Stimulated activated naive CD8-positive, alpha-beta T cell treated with anti-CD3 and anti-CD28 coated beads, Interleukin-15, amount 100 ng/mL, for 72 hours (primary cell): ENCODE results near the gene GPRIN3.
"Not testable (repeated sequence)": the region's sequence is repeated elsewhere in the genome, so short reads cannot be mapped to it uniquely, and the experiment has no call there.

Experiments used
- ATAC-seq: fragments of 150-1000 bp; cut with Tn5 transposase; 2 replicates; pipeline ENCODE4 v1.10.0; 2021; ENCODE audit warnings: mild to moderate bottlenecking, moderate library complexity
- DNase-seq, 2 donors: peaks; one replicate each; pipeline ENCODE4 v3.0.0; 2021 to 2022
- H3K27ac Mint-ChIP-seq, 2 donors: one replicate each; pipeline ENCODE4 v1.8.0; 2022; ENCODE audit warnings: mild to moderate bottlenecking in 2 of 2, mixed read lengths in 2 of 2, moderate library complexity in 2 of 2
- H3K27me3 Mint-ChIP-seq: one replicate; pipeline ENCODE4 v1.8.0; 2022; ENCODE audit warnings: mixed read lengths
- H3K4me1 Mint-ChIP-seq: one replicate; pipeline ENCODE4 v1.8.0; 2022; ENCODE audit warnings: mild to moderate bottlenecking, mixed read lengths
- H3K4me3 Mint-ChIP-seq, 2 donors: one replicate each; pipeline ENCODE4 v1.8.0; 2022; ENCODE audit warnings: mild to moderate bottlenecking in 2 of 2, mixed read lengths in 2 of 2, moderate library complexity in 1 of 2
- H3K9me3 Mint-ChIP-seq, 2 donors: one replicate each; pipeline ENCODE4 v1.8.0; 2022; ENCODE audit warnings: mixed read lengths in 2 of 2

The GPRIN3 gene

DNA sequence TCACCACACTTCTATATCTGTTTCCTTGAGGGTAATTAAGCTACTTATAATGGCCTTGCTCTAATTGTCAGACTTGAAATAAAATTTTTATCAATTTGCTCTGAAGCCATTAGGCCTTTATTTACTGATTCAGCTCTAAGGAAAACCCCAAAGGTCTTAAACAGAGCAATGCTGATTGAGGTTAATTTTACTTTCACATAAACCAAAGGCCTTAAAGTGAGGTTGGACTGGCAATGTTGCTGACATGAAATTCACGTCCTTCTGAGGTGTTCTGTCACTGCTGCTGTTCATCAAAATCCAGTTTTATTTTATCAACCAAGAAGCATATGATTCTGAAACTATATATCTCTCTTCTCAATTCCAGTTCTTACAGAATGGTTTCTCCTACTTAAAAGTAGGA, 21.7 kb upstream of the GPRIN3 start:
- Mint-ChIP-seq H3K27me3 (no peaks in the 10 kb centered on the region), H3K9me3 (peaks cover 3 to 5% of the 10 kb centered on the region in 2 donors), H3K4me3 (no peak overlapping the region), H3K4me1 (peaks cover 9% of the 10 kb centered on the region), H3K27ac (no peak overlapping the region)
- no peak for ATAC-seq
- no peak for DNase-seq

DNA sequence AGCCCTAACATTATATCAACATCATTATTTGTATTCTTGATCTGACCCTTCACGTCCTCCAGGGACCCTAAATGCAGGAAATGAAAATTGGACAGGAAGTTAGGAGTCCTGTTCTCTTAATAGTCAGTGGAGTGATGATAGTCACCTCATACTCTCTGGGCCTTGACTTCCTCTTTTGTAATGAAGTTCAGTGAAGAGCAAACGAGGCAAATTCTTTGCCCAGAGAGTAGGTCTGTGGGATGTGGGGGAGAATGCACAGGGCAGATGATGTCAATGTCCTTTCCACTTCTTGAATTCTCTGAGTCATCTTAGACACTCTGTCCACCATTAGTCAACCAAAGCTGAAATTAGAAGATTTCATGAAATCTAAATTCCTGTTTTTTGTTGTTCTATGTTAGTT, 17.1 kb upstream of the GPRIN3 start:
- Mint-ChIP-seq H3K4me3 (peak overlapping the region in 1 of 2 donors; percentile 17), H3K27me3 (no peaks in the 10 kb centered on the region), H3K27ac (no peak overlapping the region), H3K9me3 (peaks cover 3 to 5% of the 10 kb centered on the region in 2 donors), H3K4me1 (peaks cover 11% of the 10 kb centered on the region)
- DNase-seq (peak in 1 of 2 donors; percentile 21), ATAC-seq (peak; percentile 91)

DNA sequence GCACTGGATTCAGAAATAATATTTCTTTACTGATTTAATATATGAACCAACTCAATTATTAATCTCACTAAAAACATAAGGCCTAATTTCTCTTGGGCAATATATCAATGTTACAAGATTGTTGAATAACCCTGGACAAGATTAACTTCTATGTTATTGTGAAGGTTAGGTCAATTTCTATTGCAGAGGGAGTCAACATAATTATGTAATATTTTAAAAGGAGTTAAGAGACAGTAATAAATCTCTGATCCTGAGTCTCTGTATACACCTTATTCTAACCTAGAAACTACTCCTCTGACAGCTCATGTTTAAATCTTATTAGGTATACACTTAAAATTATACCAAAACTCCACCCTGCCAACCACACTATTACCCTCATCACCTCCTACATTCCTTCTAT, 15.1 kb upstream of the GPRIN3 start:
- no peak overlapping the region for H3K4me3 Mint-ChIP-seq
- H3K27me3 Mint-ChIP-seq: no peaks in the 10 kb centered on the region
- H3K4me1 Mint-ChIP-seq: peaks cover 31% of the 10 kb centered on the region
- ATAC-seq (no peak), DNase-seq (no peak)
- H3K9me3 Mint-ChIP-seq: peaks cover 3 to 4% of the 10 kb centered on the region in 2 donors
- H3K27ac Mint-ChIP-seq: no peak overlapping the region

DNA sequence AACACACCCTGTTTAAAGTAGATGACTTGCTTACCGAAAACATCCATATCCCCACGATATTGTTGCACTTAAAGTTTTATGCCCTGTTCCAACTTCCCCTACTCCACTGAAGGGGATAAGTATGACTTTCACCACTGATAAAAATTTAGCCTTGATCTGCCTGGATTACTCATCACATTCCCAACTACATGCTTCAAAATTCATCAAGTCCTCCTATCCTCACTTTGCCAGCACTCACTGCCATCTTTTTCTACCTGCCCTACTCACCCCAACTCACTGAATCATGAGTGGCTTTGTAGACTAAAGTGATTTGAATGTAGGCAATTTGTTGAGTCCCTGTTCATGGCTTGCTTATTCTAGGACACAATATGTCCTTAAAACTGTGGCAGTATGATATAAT, 12.2 kb upstream of the GPRIN3 start:
- ATAC-seq (no peak), DNase-seq (no peak)
- Mint-ChIP-seq H3K4me1 (peaks cover 44% of the 10 kb centered on the region), H3K27ac (no peak overlapping the region), H3K27me3 (no peaks in the 10 kb centered on the region), H3K4me3 (no peak overlapping the region), H3K9me3 (no peaks in the 10 kb centered on the region)

DNA sequence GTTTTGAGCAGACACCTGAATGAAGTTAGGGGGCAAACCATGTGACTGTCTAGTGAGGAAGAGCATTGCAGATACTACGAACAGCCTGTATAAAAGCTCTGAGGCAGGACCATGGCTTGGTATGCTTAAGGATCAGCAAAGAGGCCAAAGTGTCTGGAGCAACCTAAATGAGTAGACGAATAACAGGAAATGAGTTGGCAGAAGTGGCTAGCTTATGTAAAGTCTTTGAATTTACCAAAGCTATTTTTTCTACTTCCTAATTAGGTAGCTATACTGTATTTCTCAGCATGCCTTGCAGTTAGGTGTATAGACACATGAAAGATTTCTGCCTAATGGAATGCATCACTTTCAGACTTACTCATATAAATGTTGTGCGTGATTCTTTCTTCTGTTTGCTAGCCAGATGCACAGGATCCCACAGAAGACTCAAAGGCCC, 9.3 kb upstream of the GPRIN3 start:
- ATAC-seq: peak; percentile 96
- Mint-ChIP-seq H3K9me3 (no peaks in the 10 kb centered on the region), H3K4me1 (peaks cover 39% of the 10 kb centered on the region), H3K4me3 (peak overlapping the region; percentile 36 to 62), H3K27ac (peak overlapping the region; percentile 48 to 96), H3K27me3 (no peaks in the 10 kb centered on the region)
- peak in 1 of 2 donors; percentile 29 for DNase-seq

DNA sequence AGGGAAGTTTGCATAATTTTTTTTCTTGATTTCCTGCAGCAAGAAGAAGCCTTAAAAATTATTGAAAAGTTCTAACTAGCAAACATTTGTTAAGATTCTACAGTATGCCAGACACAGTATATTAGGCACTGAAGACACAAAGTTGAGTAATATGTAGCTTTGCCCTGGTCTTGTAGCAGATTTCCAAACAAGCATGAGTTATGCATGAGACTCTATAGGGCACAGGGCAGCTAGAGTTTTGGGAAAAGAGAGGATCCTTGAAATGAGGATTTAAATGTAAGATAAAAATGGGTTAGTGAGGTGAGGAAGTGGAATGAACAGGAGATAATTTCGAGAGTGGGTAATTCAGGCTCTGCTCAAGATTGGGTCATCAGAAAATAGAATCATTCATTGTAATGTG, 8.6 kb upstream of the GPRIN3 start:
- no peaks in the 10 kb centered on the region for H3K9me3 Mint-ChIP-seq
- peak overlapping the region in 1 of 2 donors; percentile 65 for H3K4me3 Mint-ChIP-seq
- peak overlapping the region in 1 of 2 donors; percentile 96 for H3K27ac Mint-ChIP-seq
- ATAC-seq (no peak), DNase-seq (no peak)
- H3K27me3 Mint-ChIP-seq: no peaks in the 10 kb centered on the region
- peaks cover 39% of the 10 kb centered on the region for H3K4me1 Mint-ChIP-seq

DNA sequence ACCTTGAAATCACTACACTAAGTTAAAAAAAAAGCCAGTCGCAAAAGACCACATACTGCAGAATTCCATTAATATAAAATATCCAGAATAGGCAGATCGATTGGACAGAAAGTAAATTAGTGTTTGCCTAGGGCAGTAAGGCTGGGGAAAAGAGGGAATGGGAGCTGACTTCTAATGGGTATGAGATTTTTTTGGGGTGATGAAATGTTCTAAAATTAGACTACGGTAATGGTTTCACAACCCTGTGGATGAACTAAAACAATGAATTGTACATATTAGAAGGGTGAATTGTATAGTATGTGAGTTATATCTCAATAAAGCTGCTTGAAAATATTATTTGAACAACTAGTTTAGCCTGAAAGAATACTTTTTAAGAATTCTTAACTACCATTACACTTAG, 6.7 kb upstream of the GPRIN3 start:
- H3K9me3 Mint-ChIP-seq: no peaks in the 10 kb centered on the region
- H3K4me3 Mint-ChIP-seq: no peak overlapping the region
- no peak for ATAC-seq
- DNase-seq: no peak
- no peaks in the 10 kb centered on the region for H3K27me3 Mint-ChIP-seq
- peaks cover 43% of the 10 kb centered on the region for H3K4me1 Mint-ChIP-seq
- no peak overlapping the region for H3K27ac Mint-ChIP-seq

DNA sequence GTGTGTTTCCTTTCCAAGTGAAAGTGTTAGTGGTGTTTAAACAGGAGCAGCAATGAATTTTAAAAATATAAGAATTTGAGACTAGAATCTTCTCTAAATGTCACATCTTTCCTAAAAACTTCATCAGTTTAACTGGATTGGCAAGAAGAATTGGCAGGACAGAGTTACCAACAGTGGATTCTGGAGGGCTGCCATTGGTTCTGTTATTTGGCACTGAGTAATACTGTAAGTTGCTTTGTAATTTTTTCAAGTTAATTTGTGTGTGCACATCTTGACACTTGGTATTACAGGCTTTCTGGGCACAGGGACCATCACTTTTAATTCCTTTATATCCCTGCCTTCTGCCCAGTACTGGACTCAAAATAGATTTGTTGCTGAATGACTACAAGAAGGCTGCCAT, 4.5 kb upstream of the GPRIN3 start:
- no peak overlapping the region for H3K4me3 Mint-ChIP-seq
- peaks cover 36% of the 10 kb centered on the region for H3K4me1 Mint-ChIP-seq
- DNase-seq (no peak), ATAC-seq (no peak)
- H3K9me3 Mint-ChIP-seq: no peaks in the 10 kb centered on the region
- no peak overlapping the region for H3K27ac Mint-ChIP-seq
- no peaks in the 10 kb centered on the region for H3K27me3 Mint-ChIP-seq

DNA sequence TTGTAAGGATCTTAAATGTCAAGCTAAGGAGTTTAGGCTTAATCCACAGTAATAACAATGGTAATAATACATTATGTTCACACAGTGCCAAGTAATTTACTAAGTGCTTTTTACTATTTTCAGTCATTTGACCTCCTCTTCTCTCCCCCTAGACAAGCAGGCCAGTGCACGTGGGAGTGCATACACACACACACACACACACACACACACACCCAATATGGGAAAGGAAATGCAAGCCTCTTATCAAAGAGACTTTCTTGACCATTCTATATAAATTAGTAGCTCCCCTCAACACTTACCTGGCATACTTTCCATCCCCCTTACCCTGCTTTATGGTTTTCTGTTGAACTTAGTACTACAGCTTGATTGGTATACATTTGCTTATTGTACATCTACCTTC, 3.8 kb upstream of the GPRIN3 start:
- H3K27me3 Mint-ChIP-seq: no peaks in the 10 kb centered on the region
- DNase-seq (no peak), ATAC-seq (no peak)
- H3K27ac Mint-ChIP-seq: no peak overlapping the region
- no peaks in the 10 kb centered on the region for H3K9me3 Mint-ChIP-seq
- H3K4me3 Mint-ChIP-seq: no peak overlapping the region
- peaks cover 29% of the 10 kb centered on the region for H3K4me1 Mint-ChIP-seq

DNA sequence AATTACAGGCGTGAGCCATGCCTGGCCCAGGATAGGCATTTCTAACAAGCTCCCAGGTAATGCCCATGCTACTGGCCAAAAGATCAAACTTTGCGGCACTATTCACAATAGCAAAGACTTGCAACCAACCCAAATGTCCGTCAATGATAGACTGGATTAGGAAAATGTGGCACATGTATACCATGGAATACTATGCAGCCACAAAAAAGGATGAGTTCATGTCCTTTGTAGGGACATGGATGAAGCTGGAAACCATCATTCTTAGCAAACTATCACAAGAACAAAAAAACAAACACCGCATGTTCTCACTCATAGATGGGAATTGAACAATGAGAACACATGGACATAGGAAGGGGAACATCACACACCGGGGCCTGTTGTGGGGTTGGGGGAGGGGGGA, 1.6 kb upstream of the GPRIN3 start:
- not testable (repeated sequence) for ATAC-seq, H3K27ac Mint-ChIP-seq, H3K27me3 Mint-ChIP-seq, H3K9me3 Mint-ChIP-seq, DNase-seq, H3K4me3 Mint-ChIP-seq
- H3K4me1 Mint-ChIP-seq: peaks cover 42% of the 10 kb centered on the region

DNA sequence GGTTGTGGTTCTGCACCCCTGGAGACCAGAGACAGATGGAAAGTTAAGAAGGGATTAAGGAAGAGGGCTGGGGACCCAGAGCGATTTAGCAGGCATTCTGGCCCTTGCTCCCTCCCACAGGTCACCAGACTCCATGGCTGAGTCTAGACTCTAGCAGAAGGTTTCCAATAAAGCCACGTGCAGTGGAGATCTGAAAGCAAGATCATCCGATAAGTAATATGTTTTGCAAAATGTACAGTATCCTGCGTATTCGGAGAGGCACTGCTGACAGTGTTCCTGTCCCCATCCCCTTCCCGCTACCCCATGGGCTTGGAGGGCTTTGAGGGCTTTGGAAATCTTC, 531 bp upstream of the GPRIN3 start:
- ATAC-seq (peak; percentile 11), DNase-seq (no peak)
- H3K27ac Mint-ChIP-seq: peak overlapping the region in 1 of 2 donors; percentile 43
- no peaks in the 10 kb centered on the region for H3K27me3 Mint-ChIP-seq
- no peaks in the 10 kb centered on the region for H3K9me3 Mint-ChIP-seq
- peak overlapping the region; percentile 87 to 99 for H3K4me3 Mint-ChIP-seq
- peaks cover 52% of the 10 kb centered on the region for H3K4me1 Mint-ChIP-seq

DNA sequence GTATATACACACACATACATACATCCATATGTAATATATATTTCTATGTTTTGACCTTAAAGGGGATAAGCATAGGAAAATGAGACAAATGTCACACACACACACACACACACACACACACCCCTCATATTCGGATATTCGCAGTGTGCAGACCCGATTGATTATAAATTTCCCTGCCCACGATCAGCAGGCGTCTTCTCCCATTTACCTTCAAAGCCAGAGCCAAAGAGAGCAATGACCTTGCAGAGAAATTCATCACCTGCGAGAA, 488 bp downstream of the GPRIN3 start:
- H3K27me3 Mint-ChIP-seq: no peaks in the 10 kb centered on the region
- DNase-seq (no peak), ATAC-seq (no peak)
- peaks cover 55% of the 10 kb centered on the region for H3K4me1 Mint-ChIP-seq
- no peaks in the 10 kb centered on the region for H3K9me3 Mint-ChIP-seq
- H3K4me3 Mint-ChIP-seq: peak overlapping the region; percentile 87 to 99
- peak overlapping the region; percentile 66 to 95 for H3K27ac Mint-ChIP-seq

DNA sequence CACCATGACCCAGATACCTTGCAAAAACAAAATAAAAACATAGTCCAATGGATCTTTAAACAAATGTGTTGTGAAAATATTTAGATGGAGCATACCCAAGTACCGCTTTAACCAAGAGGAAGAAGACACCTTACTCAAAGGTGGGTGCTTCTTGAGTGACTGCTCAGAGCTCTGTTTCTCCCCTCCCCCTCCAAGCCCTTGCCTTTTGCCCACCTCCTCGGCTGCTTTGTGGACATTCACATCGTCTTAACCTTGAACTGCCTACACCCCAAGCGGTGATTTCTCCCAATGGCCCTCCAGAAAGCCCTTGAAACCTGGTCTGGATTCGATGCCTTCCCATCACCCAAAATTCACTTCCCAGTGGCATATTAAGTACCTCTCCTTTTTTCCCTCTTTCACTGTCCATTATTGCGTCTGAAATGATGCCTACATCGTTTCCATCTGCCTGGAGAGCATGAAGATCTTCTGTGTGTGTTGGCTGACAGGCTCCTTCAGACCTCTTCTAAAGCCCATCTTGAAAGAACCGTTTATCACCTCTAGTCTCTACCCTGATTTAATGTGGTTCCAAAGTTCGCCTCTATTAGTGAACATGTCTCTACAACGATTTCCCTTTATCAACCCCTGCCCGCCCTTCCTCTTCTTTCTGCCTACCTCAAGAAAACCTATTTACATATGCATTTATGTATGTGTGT, 968 bp downstream of the GPRIN3 start:
- DNase-seq (no peak), ATAC-seq (no peak)
- Mint-ChIP-seq H3K27me3 (no peaks in the 10 kb centered on the region), H3K4me1 (peaks cover 59% of the 10 kb centered on the region), H3K27ac (peak overlapping the region; percentile 66 to 95), H3K4me3 (peak overlapping the region; percentile 87 to 99), H3K9me3 (no peaks in the 10 kb centered on the region)

DNA sequence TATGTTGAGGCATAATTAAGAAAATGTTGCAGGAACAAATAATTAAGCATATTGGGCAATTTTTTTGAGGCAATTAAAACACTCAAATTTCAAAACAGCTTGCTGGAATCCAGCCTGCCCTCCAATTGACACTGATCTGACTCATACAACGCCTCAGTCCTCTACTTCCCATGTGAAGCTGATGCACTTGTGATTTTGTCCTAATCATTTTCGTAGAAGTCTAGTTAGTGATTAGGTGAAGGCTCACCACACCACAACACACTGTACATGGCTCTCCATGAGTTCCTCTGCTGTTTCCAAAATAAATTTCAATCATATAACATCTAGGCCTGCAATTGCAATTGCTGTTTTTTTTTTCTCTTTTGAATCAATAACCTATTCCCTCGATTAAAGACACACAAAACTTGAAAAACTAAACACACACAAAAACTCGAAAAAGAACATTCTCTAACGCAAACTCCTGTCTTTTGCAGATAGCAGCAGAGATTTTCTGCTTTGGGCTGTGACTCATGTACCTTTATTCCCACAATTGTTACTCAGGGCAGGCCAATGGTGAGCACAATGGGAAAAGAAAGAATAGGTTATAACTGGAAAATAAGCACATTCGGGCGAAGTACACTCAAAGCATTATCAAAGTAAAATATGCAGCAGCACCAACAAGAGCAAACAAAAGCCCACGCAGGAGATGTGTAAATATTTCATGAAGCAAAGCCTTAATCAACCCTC, 1.7 kb downstream of the GPRIN3 start:
- H3K27ac Mint-ChIP-seq: no peak overlapping the region
- peaks cover 66% of the 10 kb centered on the region for H3K4me1 Mint-ChIP-seq
- peak overlapping the region; percentile 87 to 99 for H3K4me3 Mint-ChIP-seq
- DNase-seq: no peak
- H3K27me3 Mint-ChIP-seq: no peaks in the 10 kb centered on the region
- peak; percentile 63 for ATAC-seq
- H3K9me3 Mint-ChIP-seq: no peaks in the 10 kb centered on the region

DNA sequence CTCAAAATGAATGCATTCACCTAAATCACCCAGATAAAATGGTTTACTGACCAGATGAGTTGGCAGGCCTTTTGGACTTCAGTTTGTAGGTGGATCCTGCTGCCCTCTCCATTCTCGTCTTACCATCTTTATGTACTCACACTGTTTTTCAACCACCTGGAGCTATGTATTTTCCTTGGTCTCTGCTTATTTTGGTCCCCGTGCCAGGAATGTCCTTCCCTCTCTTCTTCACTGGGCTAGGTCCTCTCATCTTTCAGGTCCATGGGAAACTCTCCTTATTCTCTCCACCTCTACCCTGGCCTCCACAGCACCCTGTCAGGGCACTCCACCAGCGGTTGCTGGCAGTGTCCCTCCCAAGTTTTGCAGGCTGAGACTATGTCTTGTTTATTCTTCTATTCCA, 2.6 kb downstream of the GPRIN3 start:
- Mint-ChIP-seq H3K27me3 (no peaks in the 10 kb centered on the region), H3K4me3 (peak overlapping the region; percentile 87 to 99), H3K4me1 (peaks cover 68% of the 10 kb centered on the region), H3K27ac (peak overlapping the region in 1 of 2 donors; percentile 4), H3K9me3 (no peaks in the 10 kb centered on the region)
- DNase-seq (no peak), ATAC-seq (no peak)

DNA sequence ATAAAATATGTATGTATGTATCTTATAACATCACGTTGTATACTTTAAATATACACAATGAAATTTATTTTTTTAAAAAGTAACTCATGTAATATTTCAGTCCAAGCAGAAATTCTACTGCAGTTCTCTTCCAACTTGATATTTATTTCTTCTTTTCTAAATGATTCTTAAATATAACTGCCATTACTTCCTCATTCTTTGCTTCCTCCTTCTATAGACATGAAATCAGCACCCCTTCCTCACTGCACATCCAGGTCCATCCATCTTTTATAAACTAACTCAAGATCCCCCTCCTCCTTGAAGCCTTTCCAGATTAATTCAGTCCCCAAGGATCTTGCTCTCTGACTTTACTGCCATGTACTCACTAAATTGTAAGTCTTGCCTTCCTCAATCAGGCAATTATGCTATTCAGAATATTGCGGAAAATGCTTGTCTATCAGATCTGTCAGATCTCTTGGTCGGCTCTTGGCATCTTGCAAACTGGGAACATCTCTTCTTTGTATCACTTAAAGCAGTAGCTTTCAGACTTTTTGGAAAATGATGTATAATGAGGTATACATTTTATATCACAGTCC, 3.7 kb downstream of the GPRIN3 start:
- DNase-seq: no peak
- Mint-ChIP-seq H3K9me3 (no peaks in the 10 kb centered on the region), H3K27me3 (no peaks in the 10 kb centered on the region), H3K4me3 (peak overlapping the region; percentile 49 to 61), H3K4me1 (peaks cover 71% of the 10 kb centered on the region), H3K27ac (peak overlapping the region in 1 of 2 donors; percentile 7)
- ATAC-seq: no peak
